Tibial nerve (tissue), 3 donors: ENCODE results near the gene HGS.

Source experiments
- POLR2A ChIP-seq, 2 donors: fragments of 450-650 bp; IDR thresholded peaks; one replicate each; pipeline ENCODE4 v1.6.1; 2017; ENCODE audit warnings: antibody characterized with exemption in 2 of 2, mild to moderate bottlenecking in 2 of 2, moderate library complexity in 2 of 2
- TF ChIP-seq, protein P1 (sequence below), 5 experiments: fragments of 200-600 bp in 3 of 5; fragments of 450-650 bp in 2 of 5; sonication (generic) in 3 of 5; IDR thresholded peaks; one replicate each; pipeline ENCODE4 v1.5.1; 2016 to 2019; ENCODE audit warnings: antibody characterized with exemption in 5 of 5, mild to moderate bottlenecking in 3 of 5, moderate library complexity in 2 of 5

DNA sequence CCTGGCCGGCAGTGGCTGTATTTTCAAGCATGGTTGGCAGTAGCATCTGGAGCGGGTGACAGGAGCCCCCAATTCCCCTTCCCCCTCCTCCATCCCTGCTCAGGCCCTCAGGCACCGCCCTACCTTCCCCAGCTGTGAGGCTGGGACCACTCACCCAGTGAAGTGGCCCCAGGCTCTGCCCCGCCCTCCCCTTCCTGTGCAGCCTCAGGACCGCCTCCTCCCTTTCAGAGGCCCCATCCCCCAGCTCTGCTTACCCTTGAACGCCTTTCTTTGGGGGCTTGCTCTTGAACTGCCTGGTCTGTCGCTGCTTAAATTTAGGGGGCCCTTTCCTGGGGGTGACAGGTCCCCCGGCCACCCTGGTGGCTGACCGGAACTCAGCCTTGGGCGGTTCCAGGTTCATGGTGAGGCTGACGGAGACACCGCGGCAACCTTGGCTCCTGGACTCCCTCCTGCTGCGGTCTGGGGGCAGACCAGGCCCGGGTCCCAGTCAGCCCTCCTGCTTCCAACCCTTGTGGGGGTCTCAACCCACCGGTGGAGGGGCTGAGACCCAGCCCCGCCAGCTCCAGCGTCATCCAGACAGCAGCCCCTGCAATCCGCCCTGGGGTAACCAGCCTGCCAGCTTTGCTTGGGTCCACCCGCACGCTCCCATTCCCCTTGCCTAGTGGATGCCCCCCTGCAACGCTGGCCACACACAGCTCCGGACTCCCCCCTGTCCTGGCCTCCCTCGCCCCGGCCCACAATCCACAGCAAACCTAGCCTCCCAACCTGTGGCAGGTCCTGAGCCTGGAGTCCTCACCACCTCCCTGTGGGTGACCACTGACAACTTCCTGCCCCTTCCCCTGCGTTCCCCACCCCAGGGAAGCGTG is 30.7 kb upstream of the HGS start:
- TF ChIP-seq POLR2A (IDR thresholded peaks at IDR 0.05): no peak
- TF ChIP-seq, protein P1, sequence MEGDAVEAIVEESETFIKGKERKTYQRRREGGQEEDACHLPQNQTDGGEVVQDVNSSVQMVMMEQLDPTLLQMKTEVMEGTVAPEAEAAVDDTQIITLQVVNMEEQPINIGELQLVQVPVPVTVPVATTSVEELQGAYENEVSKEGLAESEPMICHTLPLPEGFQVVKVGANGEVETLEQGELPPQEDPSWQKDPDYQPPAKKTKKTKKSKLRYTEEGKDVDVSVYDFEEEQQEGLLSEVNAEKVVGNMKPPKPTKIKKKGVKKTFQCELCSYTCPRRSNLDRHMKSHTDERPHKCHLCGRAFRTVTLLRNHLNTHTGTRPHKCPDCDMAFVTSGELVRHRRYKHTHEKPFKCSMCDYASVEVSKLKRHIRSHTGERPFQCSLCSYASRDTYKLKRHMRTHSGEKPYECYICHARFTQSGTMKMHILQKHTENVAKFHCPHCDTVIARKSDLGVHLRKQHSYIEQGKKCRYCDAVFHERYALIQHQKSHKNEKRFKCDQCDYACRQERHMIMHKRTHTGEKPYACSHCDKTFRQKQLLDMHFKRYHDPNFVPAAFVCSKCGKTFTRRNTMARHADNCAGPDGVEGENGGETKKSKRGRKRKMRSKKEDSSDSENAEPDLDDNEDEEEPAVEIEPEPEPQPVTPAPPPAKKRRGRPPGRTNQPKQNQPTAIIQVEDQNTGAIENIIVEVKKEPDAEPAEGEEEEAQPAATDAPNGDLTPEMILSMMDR (IDR thresholded peaks at IDR 0.05): no peak
